ENCODE measurements around the gene MPND. TPM values are rescaled to one million over a fixed set of nuclear protein-coding genes. Genes with fewer than 3 reads are reported as not detected.
A peak's percentile ranks its signal among the peaks of the same experiment; 100 is the strongest.

The MPND gene
- total RNA-seq, 1 donor from 2014 or later, result 21.9 TPM

GRCh38 chr19:4337906-4338440 is 5.4 kb upstream of the MPND start:
- H3K36me3 ChIP-seq, result no peaks in the 10 kb centered on the region
- DNase-seq (ENCODE audit: low spot score in 2 of 2), result no peak
- no peaks in the 10 kb centered on the region for H3K9me3 ChIP-seq
- no peak for TF ChIP-seq CTCF (IDR thresholded peaks at IDR 0.05)
- H3K27me3 ChIP-seq, result no peaks in the 10 kb centered on the region
- peaks cover 0 to 4% of the 10 kb centered on the region in 2 donors for H3K4me1 ChIP-seq
- peak overlapping the region; percentile 42 to 51 for H3K4me3 ChIP-seq
- no peak overlapping the region for H3K27ac ChIP-seq
- intact Hi-C loops (cut with DNase I), result no loop called here

DNA sequence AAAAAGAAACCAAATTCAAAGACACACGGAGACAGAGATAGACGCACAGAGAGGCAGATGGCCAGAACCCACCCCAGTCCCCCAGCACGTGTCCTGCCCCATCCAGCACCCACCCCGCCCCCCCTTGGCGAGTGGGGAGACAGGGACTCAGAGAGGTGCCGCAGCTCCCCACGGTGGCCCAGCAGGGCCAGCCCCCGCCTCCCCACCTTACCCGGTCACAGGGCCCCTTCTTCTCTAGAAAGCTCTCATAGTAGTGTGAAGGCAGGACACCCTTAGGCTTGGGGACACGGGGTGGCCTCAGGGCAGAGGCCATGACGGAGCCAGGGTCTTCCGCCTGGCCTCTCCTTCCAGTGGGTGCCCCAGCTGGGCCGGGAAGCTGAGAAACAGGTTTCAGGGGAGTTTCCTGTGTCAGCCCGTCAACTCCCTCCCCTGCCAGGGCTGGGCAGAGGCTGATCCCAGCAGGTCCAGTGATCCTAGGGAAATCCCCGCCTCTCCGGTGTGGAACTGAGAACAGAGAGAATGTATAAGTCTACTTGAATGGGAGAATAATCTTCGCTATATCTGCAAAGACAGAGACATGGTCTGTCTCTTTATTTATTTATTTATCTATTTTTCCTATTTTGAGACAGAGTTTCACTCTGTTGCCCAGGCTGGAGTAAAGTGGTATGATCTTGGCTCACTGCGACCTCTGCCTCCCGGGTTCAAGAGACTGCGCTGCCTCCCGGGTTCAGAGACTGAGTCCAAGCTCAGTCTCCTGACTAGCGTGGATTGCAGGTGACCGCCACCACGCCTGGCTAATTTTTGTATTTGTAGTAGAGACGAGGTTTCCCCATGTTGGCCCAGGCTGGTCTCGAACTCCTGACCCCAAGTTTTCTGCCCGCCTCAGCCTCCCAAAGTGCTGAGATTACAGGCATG is 4.7 kb upstream of the MPND start, which contains the start of gene STAP2:
Gene STAP2, minus strand, starts transcription at position 387 of the 915 bp plus-strand sequence. Its CDS starts 74 bp downstream, at position 313.
- Histone ChIP-seq H3K4me3 (peak within 1 kb of the TSS; percentile 42 to 51), H3K27ac (no peak within 1 kb of the TSS), H3K4me1 (peaks cover 0 to 4% of the 10 kb centered on the region in 2 donors), H3K36me3 (no peaks in the 10 kb centered on the region), H3K27me3 (no peaks in the 10 kb centered on the region), H3K9me3 (no peaks in the 10 kb centered on the region)
- TF ChIP-seq CTCF (IDR thresholded peaks at IDR 0.05), result no peak
- intact Hi-C loops (cut with DNase I), result no loop called here
- no peak for DNase-seq (ENCODE audit: low spot score in 2 of 2)

GRCh38 chr19:4342314-4342614 is 1.1 kb upstream of the MPND start:
- H3K36me3 ChIP-seq, result no peaks in the 10 kb centered on the region
- intact Hi-C loops (cut with DNase I), result loop anchor here (2.0 kb wide), 2 partner anchors 95 to 129 kb away; partner anchors contain the start of gene YJU2
- peak in 1 of 2 donors; percentile 73 for DNase-seq (ENCODE audit: low spot score in 2 of 2)
- peaks cover 3 to 8% of the 10 kb centered on the region in 2 donors for H3K4me1 ChIP-seq
- H3K27ac ChIP-seq, result peak overlapping the region; percentile 80 to 87
- no peak for TF ChIP-seq CTCF (IDR thresholded peaks at IDR 0.05)
- peak overlapping the region; percentile 67 to 70 for H3K4me3 ChIP-seq
- no peaks in the 10 kb centered on the region for H3K27me3 ChIP-seq
- H3K9me3 ChIP-seq, result no peaks in the 10 kb centered on the region

GRCh38 chr19:4342615-4343369 is 570 bp upstream of the MPND start:
- no peaks in the 10 kb centered on the region for H3K27me3 ChIP-seq
- no peaks in the 10 kb centered on the region for H3K36me3 ChIP-seq
- H3K27ac ChIP-seq, result peak overlapping the region; percentile 80 to 87
- peak; percentile 94 to 99 for DNase-seq (ENCODE audit: low spot score in 2 of 2)
- intact Hi-C loops (cut with DNase I), result loop anchor here (1.0 to 2.0 kb wide), 6 partner anchors 14 to 128 kb away; partner anchors contain the start of genes CHAF1A, UBXN6 and YJU2
- peak overlapping the region; percentile 68 to 94 for H3K4me3 ChIP-seq
- TF ChIP-seq CTCF (IDR thresholded peaks at IDR 0.05), result peak in 2 of 3 experiments; percentile 27 to 29
- peaks cover 3 to 8% of the 10 kb centered on the region in 2 donors for H3K4me1 ChIP-seq
- no peaks in the 10 kb centered on the region for H3K9me3 ChIP-seq

- Histone ChIP-seq H3K27ac (no peak overlapping the region), H3K4me1 (peaks cover 3 to 8% of the 10 kb centered on the region in 2 donors), H3K4me3 (no peak overlapping the region), H3K36me3 (no peaks in the 10 kb centered on the region), H3K9me3 (no peaks in the 10 kb centered on the region), H3K27me3 (no peaks in the 10 kb centered on the region)
- no peak for DNase-seq (ENCODE audit: low spot score in 2 of 2)
- intact Hi-C loops (cut with DNase I), result no loop called here
- no peak for TF ChIP-seq CTCF (IDR thresholded peaks at IDR 0.05)
Observed at GRCh38 chr19:4345342-4346019, 2.1 kb downstream of the MPND start.

Data from ascending aorta (tissue), 2 donors.